ENCODE measurements around the gene UBE2D3. TPM values are rescaled to one million over a fixed set of nuclear protein-coding genes. Genes with fewer than 3 reads are reported as not detected.
"Not testable (repeated sequence)": the region's sequence is repeated elsewhere in the genome, so short reads cannot be mapped to it uniquely, and the experiment has no call there.

UBE2D3 gene
- total RNA-seq, 1 donor from 2014 or later = 313 TPM

- DNase-seq = no peak
Measured at GRCh38 chr4:102829803-102830202, 2.5 kb upstream of the UBE2D3 start.

- DNase-seq = no peak
Measured at GRCh38 chr4:102828497-102828808, 1.1 kb upstream of the UBE2D3 start.

GRCh38 chr4:102827674-102828496 lies 534 bp upstream of the UBE2D3 start:
- DNase-seq = peak; percentile 100

- peak; percentile 20 for DNase-seq
Measured at GRCh38 chr4:102826105-102826889, 1.1 kb downstream of the UBE2D3 start.

GRCh38 chr4:102825261-102826091 lies 1.9 kb downstream of the UBE2D3 start:
- DNase-seq = peak; percentile 72

- no peak for DNase-seq
Measured at GRCh38 chr4:102824398-102824797, 3.0 kb downstream of the UBE2D3 start.

GRCh38 chr4:102823897-102824296 lies 3.5 kb downstream of the UBE2D3 start:
- DNase-seq = no peak

GRCh38 chr4:102823464-102823863 lies 3.9 kb downstream of the UBE2D3 start:
- DNase-seq = no peak

GRCh38 chr4:102819588-102820365 lies 7.6 kb downstream of the UBE2D3 start:
- DNase-seq = peak; percentile 59

- DNase-seq = not testable (repeated sequence)
Measured at GRCh38 chr4:102819100-102819499, 8.3 kb downstream of the UBE2D3 start.

GRCh38 chr4:102817613-102818268 lies 9.6 kb downstream of the UBE2D3 start:
- DNase-seq = no peak

GRCh38 chr4:102817021-102817605 lies 10.2 kb downstream of the UBE2D3 start:
- DNase-seq = no peak

GRCh38 chr4:102815981-102816380 lies 11.4 kb downstream of the UBE2D3 start:
- DNase-seq = peak; percentile 33

- peak; percentile 31 for DNase-seq
Measured at GRCh38 chr4:102809691-102810090, 17.7 kb downstream of the UBE2D3 start.

GRCh38 chr4:102809190-102809589 lies 18.2 kb downstream of the UBE2D3 start:
- peak; percentile 75 for DNase-seq

GRCh38 chr4:102808009-102808408 lies 19.3 kb downstream of the UBE2D3 start:
- DNase-seq = no peak

- DNase-seq = no peak
Measured at GRCh38 chr4:102807345-102807744, 20.0 kb downstream of the UBE2D3 start.

- no peak for DNase-seq
Measured at GRCh38 chr4:102799816-102800215, 27.5 kb downstream of the UBE2D3 start.

GRCh38 chr4:102794999-102795398 lies 32.4 kb downstream of the UBE2D3 start:
- DNase-seq = no peak

- no peak for DNase-seq
Measured at GRCh38 chr4:102792361-102792936, 34.9 kb downstream of the UBE2D3 start.

- DNase-seq = no peak
Measured at GRCh38 chr4:102791318-102791835, 36.0 kb downstream of the UBE2D3 start.

Data from dermis blood vessel endothelial cell (primary cell).